Fibroblast of pulmonary artery (primary cell): ENCODE data around the gene ADORA1.
A peak's percentile ranks its signal among the peaks of the same experiment; 100 is the strongest.

Source experiments
- DNase-seq: peaks from one replicate; pipeline ENCODE4 v3.0.0-alpha.2; 2010; ENCODE audit warnings: low read depth
- H3K4me3 ChIP-seq: replicated peaks from 2 replicates; pipeline ENCODE4 v1.5.1; 2011; ENCODE audit warnings: low read depth, mild to moderate bottlenecking, control low read depth, low read length, moderate library complexity
- CTCF ChIP-seq: IDR thresholded peaks from 2 replicates; pipeline ENCODE4 v1.5.1; 2011; ENCODE audit warnings: mild to moderate bottlenecking, control low read depth, low read length, inconsistent platforms; ENCODE audit errors: missing control alignments

The ADORA1 gene

GRCh38 chr1:203196371-203196770 is 68.8 kb downstream of the ADORA1 start:
- DNase-seq, result no peak
- H3K4me3 ChIP-seq, result no peak overlapping the region
- no peak for TF ChIP-seq CTCF

- DNase-seq, result peak; percentile 68
- no peak overlapping the region for H3K4me3 ChIP-seq
- TF ChIP-seq CTCF, result no peak
These were observed 70.1 kb downstream of the ADORA1 start for GRCh38 chr1:203197625-203198024.

GRCh38 chr1:203199002-203199401 is 71.5 kb downstream of the ADORA1 start:
- H3K4me3 ChIP-seq, result no peak overlapping the region
- no peak for DNase-seq
- no peak for TF ChIP-seq CTCF

- no peak for TF ChIP-seq CTCF
These were observed 71.9 kb downstream of the ADORA1 start for GRCh38 chr1:203199481-203199815.

GRCh38 chr1:203199816-203200571 is 72.5 kb downstream of the ADORA1 start:
- no peak for TF ChIP-seq CTCF
- no peak overlapping the region for H3K4me3 ChIP-seq
- DNase-seq, result peak; percentile 94

More at GRCh38 chr1:203199481-203199815, 71.9 kb downstream of the ADORA1 start:
- H3K4me3 ChIP-seq, result no peak overlapping the region
- DNase-seq, result no peak

GRCh38 chr1:203200916-203201315 is 73.4 kb downstream of the ADORA1 start:
- no peak for DNase-seq
- H3K4me3 ChIP-seq, result no peak overlapping the region
- TF ChIP-seq CTCF, result no peak

- no peak for TF ChIP-seq CTCF
- no peak overlapping the region for H3K4me3 ChIP-seq
- DNase-seq, result no peak
These were observed 74.1 kb downstream of the ADORA1 start for GRCh38 chr1:203201516-203202205.
